ENCODE results near the gene IMPG1.

IMPG1 gene

GRCh38 chr6:75884822-75885221 lies 187.6 kb downstream of the IMPG1 start:
- DNase-seq: no peak

GRCh38 chr6:75882734-75883133 lies 189.7 kb downstream of the IMPG1 start:
- DNase-seq: no peak

DNA sequence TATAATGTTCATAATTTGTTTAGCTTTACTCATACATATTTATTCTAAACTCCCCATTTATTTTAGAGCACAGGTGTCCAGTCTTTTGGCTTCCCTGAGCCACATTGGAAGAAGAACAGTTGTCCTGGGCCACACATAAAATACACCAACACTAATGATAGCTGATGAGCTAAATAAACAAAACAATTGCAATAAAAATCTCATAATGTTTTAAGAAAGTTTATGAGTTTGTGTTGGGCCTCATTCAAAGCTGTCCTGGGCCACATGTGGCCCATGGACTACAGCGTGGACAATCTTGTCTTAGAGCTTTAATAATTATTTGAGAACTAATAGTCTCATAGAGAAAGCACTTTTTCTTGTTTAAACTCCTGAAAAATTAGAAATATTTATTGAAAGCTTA lies 192.2 kb downstream of the IMPG1 start:
- DNase-seq: no peak

GRCh38 chr6:75876152-75876551 lies 196.3 kb downstream of the IMPG1 start:
- DNase-seq: no peak

- DNase-seq: no peak
Measured at GRCh38 chr6:75874224-75874623, 198.2 kb downstream of the IMPG1 start.

All from NCI-H1092 treated with DMSO at 0.1 percent for 48 hours (cell line).